ENCODE data around the gene CCDC102B. TPM values are rescaled to one million over a fixed set of nuclear protein-coding genes. Genes with fewer than 3 reads are reported as not detected.
A peak's percentile ranks its signal among the peaks of the same experiment; 100 is the strongest.
"Not testable (repeated sequence)": the region's sequence is repeated elsewhere in the genome, so short reads cannot be mapped to it uniquely, and the experiment has no call there.

Gene CCDC102B
- total RNA-seq, 1 donor from 2014 or later = 6.1 TPM

- H3K36me3 ChIP-seq = no peaks in the 10 kb centered on the region
- H3K4me1 ChIP-seq = no peaks in the 10 kb centered on the region
- TF ChIP-seq CTCF (IDR thresholded peaks at IDR 0.05; ENCODE audit: borderline replicate concordance) = no peak
- intact Hi-C loops (cut with micrococcal nuclease) = no loop called here
- no peaks in the 10 kb centered on the region for H3K9me3 ChIP-seq (replicated peaks)
- no peak overlapping the region for H3K27ac ChIP-seq (replicated peaks)
- H3K27me3 ChIP-seq (ENCODE audit: low read depth) = no peaks in the 10 kb centered on the region
- DNase-seq = no peak
- H3K4me3 ChIP-seq = no peak overlapping the region
Measured at GRCh38 chr18:69000366-69000765, 202.5 kb downstream of the CCDC102B start.

- intact Hi-C loops (cut with micrococcal nuclease) = no loop called here
Measured at GRCh38 chr18:69002233-69002632, 204.4 kb downstream of the CCDC102B start.

GRCh38 chr18:69006212-69006611, 208.3 kb downstream of the CCDC102B start:
- intact Hi-C loops (cut with micrococcal nuclease); H3K27me3 ChIP-seq (ENCODE audit: low read depth); H3K4me1 ChIP-seq; H3K36me3 ChIP-seq; H3K4me3 ChIP-seq; DNase-seq; H3K27ac ChIP-seq (replicated peaks); H3K9me3 ChIP-seq (replicated peaks): not testable (repeated sequence)

More at GRCh38 chr18:69002233-69002632, 204.4 kb downstream of the CCDC102B start:
- Histone ChIP-seq H3K9me3 (replicated peaks) (no peaks in the 10 kb centered on the region), H3K36me3 (no peaks in the 10 kb centered on the region), H3K4me1 (no peaks in the 10 kb centered on the region), H3K27ac (replicated peaks) (no peak overlapping the region), H3K4me3 (no peak overlapping the region), H3K27me3 (ENCODE audit: low read depth) (no peaks in the 10 kb centered on the region)
- TF ChIP-seq CTCF (IDR thresholded peaks at IDR 0.05; ENCODE audit: borderline replicate concordance) = peak; percentile 28
- no peak for DNase-seq

GRCh38 chr18:69008538-69008937, 210.7 kb downstream of the CCDC102B start:
- no peak for TF ChIP-seq CTCF (IDR thresholded peaks at IDR 0.05; ENCODE audit: borderline replicate concordance)
- no peak for DNase-seq
- Histone ChIP-seq H3K27me3 (ENCODE audit: low read depth) (no peaks in the 10 kb centered on the region), H3K4me3 (no peak overlapping the region), H3K4me1 (no peaks in the 10 kb centered on the region), H3K36me3 (no peaks in the 10 kb centered on the region), H3K27ac (replicated peaks) (no peak overlapping the region), H3K9me3 (replicated peaks) (no peaks in the 10 kb centered on the region)
- intact Hi-C loops (cut with micrococcal nuclease) = no loop called here

GRCh38 chr18:69021211-69021805, 223.4 kb downstream of the CCDC102B start:
- Histone ChIP-seq H3K9me3 (replicated peaks) (no peaks in the 10 kb centered on the region), H3K27me3 (ENCODE audit: low read depth) (no peaks in the 10 kb centered on the region), H3K4me1 (no peaks in the 10 kb centered on the region), H3K27ac (replicated peaks) (no peak overlapping the region), H3K36me3 (no peaks in the 10 kb centered on the region), H3K4me3 (no peak overlapping the region)
- TF ChIP-seq CTCF (IDR thresholded peaks at IDR 0.05; ENCODE audit: borderline replicate concordance) = no peak
- intact Hi-C loops (cut with micrococcal nuclease) = no loop called here
- no peak for DNase-seq

GRCh38 chr18:69022426-69022825, 224.5 kb downstream of the CCDC102B start:
- Histone ChIP-seq H3K27me3 (ENCODE audit: low read depth) (no peaks in the 10 kb centered on the region), H3K9me3 (replicated peaks) (no peaks in the 10 kb centered on the region), H3K4me3 (no peak overlapping the region), H3K36me3 (no peaks in the 10 kb centered on the region), H3K27ac (replicated peaks) (no peak overlapping the region), H3K4me1 (no peaks in the 10 kb centered on the region)
- intact Hi-C loops (cut with micrococcal nuclease) = no loop called here
- no peak for TF ChIP-seq CTCF (IDR thresholded peaks at IDR 0.05; ENCODE audit: borderline replicate concordance)
- no peak for DNase-seq

All from left ventricle myocardium inferior (tissue), 1 donor.